NB4 (cell line): ENCODE data around the gene YPEL2.

Experiments used
- POLR2A ChIP-seq: IDR thresholded peaks from 2 replicates; pipeline ENCODE4 v1.6.1; 2011; ENCODE audit warnings: mild to moderate bottlenecking; ENCODE audit not compliant: insufficient read length; ENCODE audit errors: extremely low read depth
- TF ChIP-seq, protein P1 (sequence below): IDR thresholded peaks from one replicate; pipeline ENCODE4 v1.5.1; 2012; ENCODE audit warnings: low read depth, low read length

- TF ChIP-seq, protein P1, sequence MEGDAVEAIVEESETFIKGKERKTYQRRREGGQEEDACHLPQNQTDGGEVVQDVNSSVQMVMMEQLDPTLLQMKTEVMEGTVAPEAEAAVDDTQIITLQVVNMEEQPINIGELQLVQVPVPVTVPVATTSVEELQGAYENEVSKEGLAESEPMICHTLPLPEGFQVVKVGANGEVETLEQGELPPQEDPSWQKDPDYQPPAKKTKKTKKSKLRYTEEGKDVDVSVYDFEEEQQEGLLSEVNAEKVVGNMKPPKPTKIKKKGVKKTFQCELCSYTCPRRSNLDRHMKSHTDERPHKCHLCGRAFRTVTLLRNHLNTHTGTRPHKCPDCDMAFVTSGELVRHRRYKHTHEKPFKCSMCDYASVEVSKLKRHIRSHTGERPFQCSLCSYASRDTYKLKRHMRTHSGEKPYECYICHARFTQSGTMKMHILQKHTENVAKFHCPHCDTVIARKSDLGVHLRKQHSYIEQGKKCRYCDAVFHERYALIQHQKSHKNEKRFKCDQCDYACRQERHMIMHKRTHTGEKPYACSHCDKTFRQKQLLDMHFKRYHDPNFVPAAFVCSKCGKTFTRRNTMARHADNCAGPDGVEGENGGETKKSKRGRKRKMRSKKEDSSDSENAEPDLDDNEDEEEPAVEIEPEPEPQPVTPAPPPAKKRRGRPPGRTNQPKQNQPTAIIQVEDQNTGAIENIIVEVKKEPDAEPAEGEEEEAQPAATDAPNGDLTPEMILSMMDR, result no peak
- no peak for TF ChIP-seq POLR2A
Measured at GRCh38 chr17:59387351-59388068, 56.1 kb downstream of the YPEL2 start.
